Trophoblast cell (in vitro differentiated cells and primary cell): ENCODE measurements around the gene MZT2B.
"Not testable (repeated sequence)": the region's sequence is repeated elsewhere in the genome, so short reads cannot be mapped to it uniquely, and the experiment has no call there.

Source experiments
- DNase-seq, 2 donors: peaks; one replicate each; pipeline ENCODE4 v3.0.0-alpha.2; 2016
- H2AFZ ChIP-seq: 2 replicates; pipeline ENCODE4 v1.6.1; 2013; ENCODE audit warnings: low read length, moderate library complexity, mild to moderate bottlenecking; ENCODE audit not compliant: insufficient read depth, poor library complexity
- H2AK5ac ChIP-seq: 2 replicates; pipeline ENCODE4 v1.6.1; 2013; ENCODE audit warnings: mild to moderate bottlenecking, low read length
- H2BK120ac ChIP-seq: 2 replicates; pipeline ENCODE4 v1.6.1; 2013; ENCODE audit warnings: low read length, mild to moderate bottlenecking, moderate library complexity; ENCODE audit not compliant: insufficient read depth, poor library complexity
- H2BK12ac ChIP-seq: 2 replicates; pipeline ENCODE4 v1.6.1; 2013; ENCODE audit warnings: mild to moderate bottlenecking, low read length, moderate library complexity
- H2BK5ac ChIP-seq: 2 replicates; pipeline ENCODE4 v1.6.1; 2013; ENCODE audit warnings: low read length, low read depth, moderate library complexity, mild to moderate bottlenecking; ENCODE audit not compliant: poor library complexity
- H3K14ac ChIP-seq: 2 replicates; pipeline ENCODE4 v1.6.1; 2013; ENCODE audit warnings: mild to moderate bottlenecking, low read length
- H3K18ac ChIP-seq: 2 replicates; pipeline ENCODE4 v1.6.1; 2013; ENCODE audit warnings: mild to moderate bottlenecking, low read length
- H3K23ac ChIP-seq: 2 replicates; pipeline ENCODE4 v1.6.1; 2013; ENCODE audit warnings: low read length
- H3K27ac ChIP-seq: 2 replicates; pipeline ENCODE4 v1.5.1; 2013; ENCODE audit warnings: low read depth, mild to moderate bottlenecking, inconsistent platforms, low read length, moderate library complexity
- H3K27me3 ChIP-seq: 2 replicates; pipeline ENCODE4 v1.6.1; 2013; ENCODE audit warnings: inconsistent platforms, mild to moderate bottlenecking, low read length, moderate library complexity; ENCODE audit not compliant: insufficient read depth
- H3K36me3 ChIP-seq, 2 experiments: 1 replicate in 1 of 2; 2 replicates in 1 of 2; pipeline ENCODE4 v1.6.1; 2013; ENCODE audit warnings: low read length in 2 of 2, mild to moderate bottlenecking in 2 of 2, moderate library complexity in 1 of 2; ENCODE audit not compliant: insufficient read depth in 2 of 2, control insufficient read depth in 1 of 2
- H3K4ac ChIP-seq: 2 replicates; pipeline ENCODE4 v1.6.1; 2013; ENCODE audit warnings: low read depth, mild to moderate bottlenecking, low read length, moderate library complexity
- H3K4me1 ChIP-seq, 2 experiments: 1 replicate in 1 of 2; 2 replicates in 1 of 2; pipeline ENCODE4 v1.6.1; 2013; ENCODE audit warnings: low read length in 2 of 2, mild to moderate bottlenecking in 2 of 2, moderate library complexity in 1 of 2; ENCODE audit not compliant: insufficient read depth in 2 of 2, control insufficient read depth in 1 of 2
- H3K4me2 ChIP-seq: 2 replicates; pipeline ENCODE4 v1.6.1; 2013; ENCODE audit warnings: inconsistent platforms, mild to moderate bottlenecking, low read length, moderate library complexity
- H3K4me3 ChIP-seq: 2 replicates; pipeline ENCODE4 v1.5.1; 2013; ENCODE audit warnings: mild to moderate bottlenecking, low read depth, low read length, inconsistent platforms
- H3K79me1 ChIP-seq: one replicate; pipeline ENCODE4 v1.6.1; 2013; ENCODE audit warnings: low read length
- H3K79me2 ChIP-seq: 2 replicates; pipeline ENCODE4 v1.6.1; 2013; ENCODE audit warnings: low read length, mild to moderate bottlenecking; ENCODE audit not compliant: control insufficient read depth, insufficient read depth, poor library complexity
- H3K9ac ChIP-seq: 2 replicates; pipeline ENCODE4 v1.6.1; 2013; ENCODE audit warnings: mild to moderate bottlenecking, low read length
- H3K9me3 ChIP-seq: 2 replicates; pipeline ENCODE4 v1.6.1; 2013; ENCODE audit warnings: low read depth, mild to moderate bottlenecking, control low read depth, inconsistent platforms, low read length; ENCODE audit not compliant: insufficient read depth
- H4K12ac ChIP-seq: 2 replicates; pipeline ENCODE4 v1.6.1; 2013; ENCODE audit warnings: low read depth, mild to moderate bottlenecking, low read length, moderate library complexity
- H4K8ac ChIP-seq: 2 replicates; pipeline ENCODE4 v1.6.1; 2013; ENCODE audit warnings: low read depth, mild to moderate bottlenecking, low read length, moderate library complexity
- H4K91ac ChIP-seq: one replicate; pipeline ENCODE4 v1.6.1; 2013; ENCODE audit warnings: low read depth, mild to moderate bottlenecking, low read length, moderate library complexity
- WGBS: extraction: QIAGEN DNeasy Blood & Tissue Kit; methylation state at CpG from one replicate; pipeline ENCODE4 v1.1.7; 2013; ENCODE audit warnings: missing lambda C conversion rate; ENCODE audit not compliant: insufficient read length, insufficient coverage; ENCODE audit errors: extremely low coverage; 5-methylcytosine and 5-hydroxymethylcytosine counted together

The MZT2B gene

DNA sequence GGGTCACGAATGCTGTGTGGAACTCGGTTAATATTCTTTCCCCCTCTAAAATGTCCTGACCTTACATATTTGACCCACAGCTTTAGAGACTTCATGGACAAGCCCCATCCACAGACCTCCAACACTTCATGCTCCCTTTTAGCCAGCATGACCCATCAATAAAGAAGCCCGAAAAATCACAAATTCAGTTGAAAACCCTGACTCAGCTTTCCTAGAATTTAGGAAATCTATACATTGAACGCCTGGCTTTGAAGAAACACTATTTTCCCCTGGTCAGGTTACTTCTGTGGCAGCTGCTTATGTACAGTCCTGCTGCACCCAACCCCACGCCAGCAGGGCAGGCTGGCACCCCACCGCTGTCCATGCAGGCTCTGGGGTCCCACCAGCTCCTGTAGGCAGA, 9.3 kb downstream of the MZT2B start:
- H3K4ac ChIP-seq, H3K9ac ChIP-seq, H2BK12ac ChIP-seq, H2BK120ac ChIP-seq, H3K18ac ChIP-seq, H3K4me2 ChIP-seq, H3K4me1 ChIP-seq, H2AFZ ChIP-seq, H3K9me3 ChIP-seq, H3K23ac ChIP-seq, H4K91ac ChIP-seq, DNase-seq, H3K27me3 ChIP-seq, H2BK5ac ChIP-seq, H4K8ac ChIP-seq, H3K79me2 ChIP-seq, H3K14ac ChIP-seq, H3K36me3 ChIP-seq, H2AK5ac ChIP-seq, H3K27ac ChIP-seq, H3K79me1 ChIP-seq, H4K12ac ChIP-seq, H3K4me3 ChIP-seq: not testable (repeated sequence)
- no CpG with 5 or more reads among the region's 6 CpGs for WGBS

DNA sequence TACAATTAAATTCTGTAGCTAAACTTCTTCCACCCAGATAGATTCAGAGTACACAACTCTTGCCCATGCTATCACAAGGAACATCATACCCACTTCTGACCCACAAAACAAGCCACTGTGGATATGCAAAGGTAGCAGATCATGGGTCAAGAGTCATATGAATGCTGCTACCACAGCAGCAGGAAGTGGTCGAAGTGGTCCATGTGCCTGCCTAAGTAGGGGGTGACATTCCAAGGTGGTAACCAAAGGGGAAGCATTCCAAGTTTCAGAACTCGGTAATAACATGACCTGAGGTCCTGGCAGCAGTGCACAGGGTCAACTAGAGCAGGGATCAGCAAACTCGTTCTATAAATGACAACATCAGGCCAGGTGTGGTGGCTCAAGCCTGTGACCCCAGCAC, 10.4 kb downstream of the MZT2B start:
- H2AFZ ChIP-seq, H3K9me3 ChIP-seq, H4K8ac ChIP-seq, H3K4me3 ChIP-seq, H3K27me3 ChIP-seq, H2BK5ac ChIP-seq, H3K79me1 ChIP-seq, H4K12ac ChIP-seq, H3K23ac ChIP-seq, H3K4ac ChIP-seq, H3K4me1 ChIP-seq, H2BK12ac ChIP-seq, H4K91ac ChIP-seq, H3K4me2 ChIP-seq, DNase-seq, H3K36me3 ChIP-seq, H3K27ac ChIP-seq, H3K79me2 ChIP-seq, H2BK120ac ChIP-seq, H3K14ac ChIP-seq, H2AK5ac ChIP-seq, H3K9ac ChIP-seq, H3K18ac ChIP-seq: not testable (repeated sequence)
- no CpG with 5 or more reads among the region's 3 CpGs for WGBS

DNA sequence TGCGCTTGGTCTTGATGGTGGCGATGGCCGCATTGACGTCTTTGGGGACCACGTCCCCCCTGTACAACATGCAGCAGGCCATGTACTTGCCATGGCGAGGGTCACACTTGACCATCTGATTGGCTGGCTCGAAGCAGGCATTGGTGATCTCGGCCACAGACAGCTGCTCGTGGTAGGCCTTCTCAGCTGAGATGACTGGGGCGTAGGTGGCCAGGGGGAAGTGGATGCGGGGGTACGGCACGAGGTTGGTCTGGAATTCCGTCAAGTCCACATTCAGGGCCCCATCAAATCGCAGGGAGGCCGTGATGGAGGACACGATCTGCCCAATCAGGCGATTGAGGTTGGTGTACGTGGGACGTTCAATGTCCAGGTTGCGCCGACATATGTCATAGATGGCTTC, 11.8 kb downstream of the MZT2B start:
- H4K12ac ChIP-seq, H3K4me1 ChIP-seq, H3K18ac ChIP-seq, H3K4me3 ChIP-seq, H3K9me3 ChIP-seq, H3K4me2 ChIP-seq, H2AFZ ChIP-seq, DNase-seq, H3K14ac ChIP-seq, H3K27me3 ChIP-seq, H3K36me3 ChIP-seq, H4K8ac ChIP-seq, H4K91ac ChIP-seq, H3K27ac ChIP-seq, H3K4ac ChIP-seq, H2AK5ac ChIP-seq, H2BK5ac ChIP-seq, H2BK12ac ChIP-seq, H3K23ac ChIP-seq, H3K79me2 ChIP-seq, H2BK120ac ChIP-seq, H3K9ac ChIP-seq, H3K79me1 ChIP-seq: not testable (repeated sequence)
- no CpG with 5 or more reads among the region's 22 CpGs for WGBS

DNA sequence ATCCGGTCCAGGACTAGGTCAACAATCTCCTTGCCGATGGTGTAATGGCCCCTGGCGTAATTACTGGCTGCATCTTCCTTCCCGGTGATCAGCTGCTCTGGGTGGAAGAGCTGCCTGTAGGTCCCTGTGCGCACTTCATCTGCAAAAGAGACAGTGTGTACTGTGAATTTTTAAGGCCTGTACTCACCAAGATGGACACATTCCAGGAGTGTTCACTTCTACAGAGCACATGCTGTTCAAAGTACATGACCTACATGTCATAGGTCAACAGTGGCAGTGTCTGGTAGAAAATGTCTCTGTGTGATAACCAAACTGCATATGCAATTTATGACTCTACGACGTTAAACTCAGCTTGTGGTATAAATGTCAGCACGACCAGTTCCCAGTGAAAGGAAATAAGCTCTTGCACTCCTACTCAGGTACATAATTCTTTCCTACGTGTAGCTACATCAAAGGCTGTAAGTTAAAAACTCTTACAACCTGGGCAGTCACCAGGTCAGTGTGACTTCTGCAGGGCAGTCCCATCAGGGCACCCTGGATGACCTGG, 13.1 kb downstream of the MZT2B start:
- not testable (repeated sequence) for H3K4ac ChIP-seq, H3K18ac ChIP-seq, H2BK5ac ChIP-seq, H3K79me2 ChIP-seq, H4K8ac ChIP-seq, H4K91ac ChIP-seq, H2AK5ac ChIP-seq, H3K36me3 ChIP-seq, H3K4me1 ChIP-seq, H3K4me2 ChIP-seq, DNase-seq, H3K9me3 ChIP-seq, H3K27ac ChIP-seq, H3K14ac ChIP-seq, H2BK120ac ChIP-seq, H3K79me1 ChIP-seq, H3K27me3 ChIP-seq, H2AFZ ChIP-seq, H3K4me3 ChIP-seq, H4K12ac ChIP-seq, H3K23ac ChIP-seq, H2BK12ac ChIP-seq, H3K9ac ChIP-seq
- WGBS: no CpG with 5 or more reads among the region's 9 CpGs
